HepG2 (cell line): ENCODE measurements around the gene BCL2L1. TPM values are rescaled to one million over a fixed set of nuclear protein-coding genes. Genes with fewer than 3 reads are reported as not detected.

Source experiments
- CEBPB ChIP-seq: IDR thresholded peaks from 2 replicates; pipeline ENCODE4 v1.6.1; 2011; ENCODE audit warnings: low read depth, low read length, improper control_type of control experiment, borderline replicate concordance
- DR1 ChIP-seq: sonication (generic); formaldehyde crosslinking; IDR thresholded peaks from 2 replicates; pipeline ENCODE4 v1.8.0; 2021; ENCODE audit warnings: mild to moderate bottlenecking, missing genetic modification reagents, inconsistent platforms
- GTF3A ChIP-seq: sonication (generic); formaldehyde crosslinking; conservative IDR thresholded peaks from 2 replicates; pipeline ENCODE4 v1.4.0; 2020; ENCODE audit warnings: mild to moderate bottlenecking, missing genetic modification reagents
- KDM5B ChIP-seq: sonication (generic); formaldehyde crosslinking; IDR thresholded peaks from 2 replicates; pipeline ENCODE4 v1.4.0; 2020; ENCODE audit warnings: missing genetic modification reagents, mild to moderate bottlenecking, borderline replicate concordance
- MAFF ChIP-seq: IDR thresholded peaks from 2 replicates; pipeline ENCODE4 v1.6.1; 2011; ENCODE audit warnings: low read depth, low read length, improper control_type of control experiment
- MIER3 ChIP-seq: IDR thresholded peaks from 2 replicates; pipeline ENCODE4 v1.6.1; 2016; ENCODE audit warnings: missing compliant biosample characterization, borderline replicate concordance
- MIXL1 ChIP-seq: IDR thresholded peaks from 2 replicates; pipeline ENCODE4 v1.6.1; 2016
- MXI1 ChIP-seq: IDR thresholded peaks from 3 replicates; pipeline ENCODE4 v1.6.1; 2012; ENCODE audit warnings: low read depth, low read length, inconsistent platforms, borderline replicate concordance
- NFE2L1 ChIP-seq: sonication (generic); formaldehyde crosslinking; IDR thresholded peaks from 2 replicates; pipeline ENCODE4 v1.4.0; 2020; ENCODE audit warnings: missing genetic modification reagents, mild to moderate bottlenecking, borderline replicate concordance
- NR2F2 ChIP-seq: IDR thresholded peaks from 2 replicates; pipeline ENCODE4 v1.6.1; 2012; ENCODE audit warnings: low read depth, inconsistent platforms, borderline replicate concordance
- NR3C1 ChIP-seq: sonication (generic); formaldehyde crosslinking; IDR thresholded peaks from 2 replicates; pipeline ENCODE4 v1.4.0; 2020; ENCODE audit warnings: missing genetic modification reagents
- NRL ChIP-seq: sonication (generic); formaldehyde crosslinking; IDR thresholded peaks from 2 replicates; pipeline ENCODE4 v1.5.0; 2020; ENCODE audit warnings: missing genetic modification reagents, mild to moderate bottlenecking, moderate library complexity, borderline replicate concordance
- SETDB1 ChIP-seq: sonication (generic); formaldehyde crosslinking; IDR thresholded peaks from 2 replicates; pipeline ENCODE4 v1.5.1; 2020; ENCODE audit warnings: missing genetic modification reagents, mild to moderate bottlenecking, borderline replicate concordance
- SIN3A ChIP-seq: IDR thresholded peaks from 2 replicates; pipeline ENCODE4 v1.6.1; 2011; ENCODE audit warnings: low read depth, mild to moderate bottlenecking, control low read depth, low read length, borderline replicate concordance
- SIN3B ChIP-seq: fragments of 150-350 bp; IDR thresholded peaks from 2 replicates; pipeline ENCODE4 v1.6.1; 2014; ENCODE audit warnings: low read length
- STAT5B ChIP-seq: sonication (generic); formaldehyde crosslinking; IDR thresholded peaks from 2 replicates; pipeline ENCODE4 v1.4.0; 2020; ENCODE audit warnings: missing genetic modification reagents
- XBP1 ChIP-seq: sonication (generic); formaldehyde crosslinking; IDR thresholded peaks from 2 replicates; pipeline ENCODE4 v1.5.0; 2020; ENCODE audit warnings: missing genetic modification reagents
- ZBTB10 ChIP-seq: sonication (generic); formaldehyde crosslinking; IDR thresholded peaks from 2 replicates; pipeline ENCODE4 v1.4.0; 2020; ENCODE audit warnings: missing genetic modification reagents, borderline replicate concordance
- ZC3H4 ChIP-seq: sonication (generic); formaldehyde crosslinking; IDR thresholded peaks from 2 replicates; pipeline ENCODE4 v1.4.0; 2020; ENCODE audit warnings: missing genetic modification reagents, borderline replicate concordance
- ZNF20 ChIP-seq: sonication (generic); formaldehyde crosslinking; IDR thresholded peaks from 2 replicates; pipeline ENCODE4 v1.4.0; 2020; ENCODE audit warnings: mild to moderate bottlenecking, moderate library complexity, missing genetic modification reagents
- ZNF292 ChIP-seq: sonication (generic); formaldehyde crosslinking; IDR thresholded peaks from 2 replicates; pipeline ENCODE4 v1.8.1; 2022; ENCODE audit warnings: mild to moderate bottlenecking, low read depth, missing genetic modification reagents, borderline replicate concordance
- ZNF674 ChIP-seq: sonication (generic); formaldehyde crosslinking; IDR thresholded peaks from 2 replicates; pipeline ENCODE4 v1.5.0; 2020; ENCODE audit warnings: low read depth, mild to moderate bottlenecking, missing genetic modification reagents
- ZNF737 ChIP-seq: sonication (generic); formaldehyde crosslinking; IDR thresholded peaks from 2 replicates; pipeline ENCODE4 v1.5.0; 2020; ENCODE audit warnings: missing genetic modification reagents, mild to moderate bottlenecking, borderline replicate concordance
- ZNF775 ChIP-seq: sonication (generic); formaldehyde crosslinking; IDR thresholded peaks from 2 replicates; pipeline ENCODE4 v1.4.0; 2020; ENCODE audit warnings: missing genetic modification reagents, mild to moderate bottlenecking, moderate library complexity, borderline replicate concordance
- polyA plus RNA-seq, 8 experiments: library from polyadenylated mRNA; depleted of rRNA in 3 of 8; stranded (reverse) in 7 of 8; unstranded in 1 of 8; fragments of >200 nt; fragmentation: Illumina TruSeq in 4 of 8; extraction: Trizol in 4 of 8; gene quantifications; 2 replicates each; pipeline versions ENCODE4 v1.2.1 to v1.2.3, GENCODE V29; 2011 to 2016; ENCODE audit warnings: low read depth in 4 of 8, missing spikeins in 1 of 8, mixed read lengths in 1 of 8; ENCODE audit not compliant: insufficient read depth in 1 of 8
- total RNA-seq, 5 experiments: library from RNA; depleted of rRNA; stranded (reverse); fragments of >200 nt; fragmentation: Illumina TruSeq; extraction: Trizol; gene quantifications; 2 replicates each; pipeline ENCODE4 v1.2.3, GENCODE V29; 2016; ENCODE audit warnings: low read depth in 1 of 5
- TF ChIP-seq, protein P1 (sequence below), 2 experiments: sonication (generic) in 1 of 2; formaldehyde crosslinking in 1 of 2; IDR thresholded peaks; 2 replicates each; pipeline versions ENCODE4 v1.4.0 to v1.6.1; 2018 to 2020; ENCODE audit warnings: missing genetic modification reagents in 2 of 2, borderline replicate concordance in 1 of 2, low read depth in 1 of 2, mild to moderate bottlenecking in 1 of 2, missing biosample characterization in 1 of 2

The BCL2L1 gene
- total and polyA plus RNA-seq, 2 of the 13 experiments (the other 11 are each of a cell fraction or from before 2014, with no cell fraction given): 164 to 258 TPM

DNA sequence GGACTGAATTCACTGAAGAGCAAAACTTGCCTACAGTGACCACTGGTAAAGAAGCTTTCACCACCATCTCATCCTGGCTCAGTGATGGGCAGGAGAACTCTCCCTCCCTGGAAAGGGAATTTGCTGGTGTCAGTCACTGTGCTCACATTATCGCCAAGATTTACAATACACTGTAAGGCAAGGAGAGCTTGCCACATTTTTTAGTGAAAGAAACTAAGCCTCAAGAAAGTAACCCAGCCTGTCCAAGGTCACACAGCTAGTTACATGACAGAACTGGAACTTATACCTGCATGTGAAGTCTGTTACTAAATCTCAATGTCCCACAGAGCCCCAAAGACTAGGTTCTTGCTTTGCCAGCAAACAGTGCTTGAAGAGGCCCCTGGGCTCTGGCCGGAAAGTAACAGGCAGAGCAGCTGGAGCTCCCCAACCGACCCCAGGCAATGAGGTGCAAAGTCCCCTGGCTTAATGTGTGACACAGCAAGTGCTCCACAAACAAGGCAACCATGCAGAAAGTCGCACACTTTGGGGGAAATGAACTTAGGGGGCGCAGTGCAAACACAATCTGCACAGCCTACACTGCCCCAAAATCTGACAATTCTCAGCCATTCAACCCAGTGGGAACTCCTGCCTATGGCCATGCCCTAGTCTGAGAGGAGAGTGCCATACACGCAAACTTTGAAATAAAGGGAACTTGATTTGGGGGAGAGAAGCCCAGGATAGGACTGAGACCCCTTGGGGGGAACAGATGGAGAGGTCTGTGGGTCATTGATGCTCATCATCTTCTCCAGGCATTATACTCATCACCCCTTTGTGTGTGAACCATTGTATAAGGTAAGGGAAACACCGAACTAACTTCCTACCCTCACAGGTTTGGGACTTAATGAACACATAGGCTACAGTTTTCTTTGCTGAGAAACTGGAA, 1.9 kb downstream of the BCL2L1 start (continued):
- peak; percentile 79; the same call in 1 of the 2 replicates for TF ChIP-seq NFE2L1 (CRISPR knock-in tag)
- TF ChIP-seq CEBPB: no peak; the same call in 1 of the 2 replicates
- TF ChIP-seq ZNF737: 0 out of 2 replicates have a peak, but pooled peaks have one; percentile 4
- peak; percentile 97 for TF ChIP-seq SIN3A
- peak; percentile 71 for TF ChIP-seq NR2F2
- peak; percentile 99 for TF ChIP-seq ZBTB10 (CRISPR knock-in tag)
- TF ChIP-seq KDM5B: no peak; the same call in none of the 2 replicates
- no peak for TF ChIP-seq SETDB1 (CRISPR knock-in tag)
- no peak for TF ChIP-seq SIN3B
- TF ChIP-seq MIER3 (CRISPR knock-in tag): peak; percentile 97; the same call in 1 of the 2 replicates
- no peak for TF ChIP-seq ZNF674 (CRISPR knock-in tag)
- TF ChIP-seq MXI1: peak; percentile 86; the same call in 2 of the 3 replicates
- TF ChIP-seq ZNF775 (CRISPR knock-in tag): peak; percentile 93
- peak; percentile 71 for TF ChIP-seq ZC3H4
- TF ChIP-seq XBP1 (CRISPR knock-in tag): peak; percentile 17; the same call in 1 of the 2 replicates
- TF ChIP-seq, protein P1, sequence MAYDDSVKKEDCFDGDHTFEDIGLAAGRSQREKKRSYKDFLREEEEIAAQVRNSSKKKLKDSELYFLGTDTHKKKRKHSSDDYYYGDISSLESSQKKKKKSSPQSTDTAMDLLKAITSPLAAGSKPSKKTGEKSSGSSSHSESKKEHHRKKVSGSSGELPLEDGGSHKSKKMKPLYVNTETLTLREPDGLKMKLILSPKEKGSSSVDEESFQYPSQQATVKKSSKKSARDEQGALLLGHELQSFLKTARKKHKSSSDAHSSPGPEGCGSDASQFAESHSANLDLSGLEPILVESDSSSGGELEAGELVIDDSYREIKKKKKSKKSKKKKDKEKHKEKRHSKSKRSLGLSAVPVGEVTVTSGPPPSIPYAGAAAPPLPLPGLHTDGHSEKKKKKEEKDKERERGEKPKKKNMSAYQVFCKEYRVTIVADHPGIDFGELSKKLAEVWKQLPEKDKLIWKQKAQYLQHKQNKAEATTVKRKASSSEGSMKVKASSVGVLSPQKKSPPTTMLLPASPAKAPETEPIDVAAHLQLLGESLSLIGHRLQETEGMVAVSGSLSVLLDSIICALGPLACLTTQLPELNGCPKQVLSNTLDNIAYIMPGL (CRISPR knock-in tag; IDR thresholded peaks at IDR 0.05; ENCODE audit: borderline replicate concordance in 1 of 2, low read depth in 1 of 2): peak; percentile 92 to 95
- TF ChIP-seq STAT5B: peak; percentile 96; the same call in 1 of the 2 replicates
- no peak for TF ChIP-seq NR3C1 (CRISPR knock-in tag)
- TF ChIP-seq MAFF: peak; percentile 56
- peak; percentile 68; the same call in 1 of the 2 replicates for TF ChIP-seq ZNF292 (CRISPR knock-in tag)
- peak; percentile 61; the same call in 1 of the 2 replicates for TF ChIP-seq DR1 (CRISPR knock-in tag)
- peak; percentile 81; the same call in 1 of the 2 replicates for TF ChIP-seq ZNF20
- 0 out of 2 replicates have a peak, but pooled peaks have one; percentile 67 for TF ChIP-seq NRL
- TF ChIP-seq GTF3A (CRISPR knock-in tag): no peak
- TF ChIP-seq MIXL1: peak; percentile 89
